HepG2 (cell line): ENCODE results near the gene ETF1. TPM values are rescaled to one million over a fixed set of nuclear protein-coding genes. Genes with fewer than 3 reads are reported as not detected.

ENCODE experiments used
- AGO2 ChIP-seq: fragments of 200-400 bp; formaldehyde crosslinking; optimal IDR thresholded peaks from 2 replicates; pipeline ENCODE3; 2017; ENCODE audit warnings: mild to moderate bottlenecking, low read depth, low read length, moderate library complexity
- ATF7-NPFF ChIP-seq: sonication (generic); formaldehyde crosslinking; IDR thresholded peaks from 2 replicates; pipeline ENCODE4 v1.8.1; 2023; ENCODE audit warnings: mild to moderate bottlenecking, low read depth, missing genetic modification reagents, moderate library complexity
- DPF2 ChIP-seq: sonication (generic); formaldehyde crosslinking; IDR thresholded peaks from 2 replicates; pipeline ENCODE4 v1.4.0; 2020; ENCODE audit warnings: mild to moderate bottlenecking, low read depth, missing genetic modification reagents, borderline replicate concordance
- ELF4 ChIP-seq: sonication (generic); formaldehyde crosslinking; IDR thresholded peaks from 2 replicates; pipeline ENCODE4 v1.5.0; 2020; ENCODE audit warnings: missing genetic modification reagents, mild to moderate bottlenecking, moderate library complexity, borderline replicate concordance
- HHEX ChIP-seq: IDR thresholded peaks from 2 replicates; pipeline ENCODE4 v1.6.1; 2016; ENCODE audit warnings: control low read depth
- KLF12 ChIP-seq: sonication (generic); formaldehyde crosslinking; IDR thresholded peaks from 2 replicates; pipeline ENCODE4 v1.4.0; 2020; ENCODE audit warnings: missing genetic modification reagents, borderline replicate concordance
- RAD51 ChIP-seq: fragments of 450-650 bp; IDR thresholded peaks from 2 replicates; pipeline ENCODE4 v1.6.1; 2016; ENCODE audit warnings: borderline replicate concordance
- ZFP41 ChIP-seq: sonication (generic); formaldehyde crosslinking; IDR thresholded peaks from 2 replicates; pipeline ENCODE4 v1.4.0; 2020; ENCODE audit warnings: mild to moderate bottlenecking, missing genetic modification reagents, borderline replicate concordance
- ZNF230 ChIP-seq: sonication (generic); formaldehyde crosslinking; IDR thresholded peaks from 2 replicates; pipeline ENCODE4 v1.4.0; 2020; ENCODE audit warnings: mild to moderate bottlenecking, missing genetic modification reagents
- ZNF660 ChIP-seq: sonication (generic); formaldehyde crosslinking; IDR thresholded peaks from 2 replicates; pipeline ENCODE4 v1.5.1; 2020; ENCODE audit warnings: mild to moderate bottlenecking, low read depth, missing genetic modification reagents, borderline replicate concordance
- ZNF775 ChIP-seq: sonication (generic); formaldehyde crosslinking; IDR thresholded peaks from 2 replicates; pipeline ENCODE4 v1.4.0; 2020; ENCODE audit warnings: missing genetic modification reagents, mild to moderate bottlenecking, moderate library complexity, borderline replicate concordance
- polyA plus RNA-seq, 8 experiments: library from polyadenylated mRNA; depleted of rRNA in 3 of 8; stranded (reverse) in 7 of 8; unstranded in 1 of 8; fragments of >200 nt; fragmentation: Illumina TruSeq in 4 of 8; extraction: Trizol in 4 of 8; gene quantifications; 2 replicates each; pipeline versions ENCODE4 v1.2.1 to v1.2.3, GENCODE V29; 2011 to 2016; ENCODE audit warnings: low read depth in 4 of 8, missing spikeins in 1 of 8, mixed read lengths in 1 of 8; ENCODE audit not compliant: insufficient read depth in 1 of 8
- total RNA-seq, 5 experiments: library from RNA; depleted of rRNA; stranded (reverse); fragments of >200 nt; fragmentation: Illumina TruSeq; extraction: Trizol; gene quantifications; 2 replicates each; pipeline ENCODE4 v1.2.3, GENCODE V29; 2016; ENCODE audit warnings: low read depth in 1 of 5
- TF ChIP-seq, protein P1 (sequence below): sonication (generic); formaldehyde crosslinking; IDR thresholded peaks from 2 replicates; pipeline ENCODE4 v1.8.0; 2022; ENCODE audit warnings: missing genetic modification reagents, mild to moderate bottlenecking, moderate library complexity, borderline replicate concordance
- TF ChIP-seq, protein P2 (sequence below): sonication (generic); IDR thresholded peaks from 2 replicates; pipeline ENCODE4 v1.6.1; 2016; ENCODE audit warnings: low read depth, borderline replicate concordance
- TF ChIP-seq, protein P3 (sequence below): sonication (generic); formaldehyde crosslinking; IDR thresholded peaks from 2 replicates; pipeline ENCODE4 v1.5.1; 2020; ENCODE audit warnings: missing genetic modification reagents, mild to moderate bottlenecking, borderline replicate concordance
- TF ChIP-seq, protein P4 (sequence below): sonication (generic); formaldehyde crosslinking; IDR thresholded peaks from 2 replicates; pipeline ENCODE4 v1.9.0; 2021; ENCODE audit warnings: missing genetic modification reagents, borderline replicate concordance
- TF ChIP-seq, protein P5 (sequence below): sonication (generic); formaldehyde crosslinking; IDR thresholded peaks from 2 replicates; pipeline ENCODE4 v1.4.0; 2020; ENCODE audit warnings: missing genetic modification reagents, borderline replicate concordance

ETF1 gene
- total and polyA plus RNA-seq, 2 of the 13 experiments (the other 11 are each of a cell fraction or from before 2014, with no cell fraction given) = 52.1 to 184 TPM

DNA sequence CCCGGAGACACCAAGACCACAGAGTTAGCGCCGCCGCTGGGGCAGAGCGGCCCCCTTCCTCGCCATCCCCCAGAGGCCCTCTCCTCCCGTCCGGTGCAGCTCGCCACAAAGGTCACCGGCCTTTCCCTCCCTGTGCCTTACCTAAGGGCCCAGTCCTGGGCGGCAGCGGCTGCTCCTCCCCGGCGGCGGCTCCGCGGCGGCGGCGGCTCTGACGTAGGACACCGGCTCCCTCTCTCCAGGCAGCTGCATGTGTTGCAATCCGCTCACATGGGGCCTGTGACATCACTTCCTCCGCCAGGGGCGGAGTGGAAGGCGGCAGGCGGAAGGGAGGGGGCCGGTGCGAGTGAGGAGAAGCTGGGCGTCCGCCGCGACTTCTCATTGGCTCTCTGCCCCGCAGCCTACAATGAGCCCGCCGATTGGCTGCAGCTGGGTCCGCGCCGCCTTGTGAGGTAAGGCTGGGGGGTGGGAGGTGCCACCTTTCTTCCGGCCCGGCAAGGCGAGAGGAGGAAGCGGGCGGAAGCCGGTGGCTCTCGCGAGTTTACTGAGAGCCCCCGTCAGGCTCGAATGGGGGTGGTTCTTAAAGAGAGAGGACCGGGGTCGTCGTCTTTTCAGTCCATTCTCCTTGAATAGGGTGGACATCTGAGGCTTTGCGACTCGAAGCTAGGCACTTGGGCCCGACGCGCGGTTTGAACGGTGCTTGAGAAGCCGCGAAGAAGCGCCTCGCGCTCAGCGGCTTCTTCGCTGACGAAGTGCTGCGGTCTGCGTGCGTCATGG lies at the start of gene ETF1 (continued):
- TF ChIP-seq, protein P1, sequence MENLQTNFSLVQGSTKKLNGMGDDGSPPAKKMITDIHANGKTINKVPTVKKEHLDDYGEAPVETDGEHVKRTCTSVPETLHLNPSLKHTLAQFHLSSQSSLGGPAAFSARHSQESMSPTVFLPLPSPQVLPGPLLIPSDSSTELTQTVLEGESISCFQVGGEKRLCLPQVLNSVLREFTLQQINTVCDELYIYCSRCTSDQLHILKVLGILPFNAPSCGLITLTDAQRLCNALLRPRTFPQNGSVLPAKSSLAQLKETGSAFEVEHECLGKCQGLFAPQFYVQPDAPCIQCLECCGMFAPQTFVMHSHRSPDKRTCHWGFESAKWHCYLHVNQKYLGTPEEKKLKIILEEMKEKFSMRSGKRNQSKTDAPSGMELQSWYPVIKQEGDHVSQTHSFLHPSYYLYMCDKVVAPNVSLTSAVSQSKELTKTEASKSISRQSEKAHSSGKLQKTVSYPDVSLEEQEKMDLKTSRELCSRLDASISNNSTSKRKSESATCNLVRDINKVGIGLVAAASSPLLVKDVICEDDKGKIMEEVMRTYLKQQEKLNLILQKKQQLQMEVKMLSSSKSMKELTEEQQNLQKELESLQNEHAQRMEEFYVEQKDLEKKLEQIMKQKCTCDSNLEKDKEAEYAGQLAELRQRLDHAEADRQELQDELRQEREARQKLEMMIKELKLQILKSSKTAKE (CRISPR knock-in tag) = peak; percentile 70; the same call in 1 of the 2 replicates
- TF ChIP-seq, protein P2, sequence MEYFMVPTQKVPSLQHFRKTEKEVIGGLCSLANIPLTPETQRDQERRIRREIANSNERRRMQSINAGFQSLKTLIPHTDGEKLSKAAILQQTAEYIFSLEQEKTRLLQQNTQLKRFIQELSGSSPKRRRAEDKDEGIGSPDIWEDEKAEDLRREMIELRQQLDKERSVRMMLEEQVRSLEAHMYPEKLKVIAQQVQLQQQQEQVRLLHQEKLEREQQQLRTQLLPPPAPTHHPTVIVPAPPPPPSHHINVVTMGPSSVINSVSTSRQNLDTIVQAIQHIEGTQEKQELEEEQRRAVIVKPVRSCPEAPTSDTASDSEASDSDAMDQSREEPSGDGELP = peak; percentile 93
- TF ChIP-seq ZNF230 (CRISPR knock-in tag) (no peak; the same call in 1 of the 2 replicates), HHEX (CRISPR knock-in tag) (no peak), AGO2 (peak; percentile 68), ZFP41 (CRISPR knock-in tag) (no peak), DPF2 (no peak), ATF7-NPFF (CRISPR knock-in tag) (peak; percentile 87), RAD51 (no peak; the same call in 1 of the 2 replicates), ZNF775 (no peak; the same call in 1 of the 2 replicates), ZNF660 (CRISPR knock-in tag) (no peak), ELF4 (CRISPR knock-in tag) (peak; percentile 92; the same call in 1 of the 2 replicates), KLF12 (0 out of 2 replicates have a peak, but pooled peaks have one; percentile 60)
- TF ChIP-seq, protein P3, sequence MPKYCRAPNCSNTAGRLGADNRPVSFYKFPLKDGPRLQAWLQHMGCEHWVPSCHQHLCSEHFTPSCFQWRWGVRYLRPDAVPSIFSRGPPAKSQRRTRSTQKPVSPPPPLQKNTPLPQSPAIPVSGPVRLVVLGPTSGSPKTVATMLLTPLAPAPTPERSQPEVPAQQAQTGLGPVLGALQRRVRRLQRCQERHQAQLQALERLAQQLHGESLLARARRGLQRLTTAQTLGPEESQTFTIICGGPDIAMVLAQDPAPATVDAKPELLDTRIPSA = no peak
- TF ChIP-seq, protein P4, sequence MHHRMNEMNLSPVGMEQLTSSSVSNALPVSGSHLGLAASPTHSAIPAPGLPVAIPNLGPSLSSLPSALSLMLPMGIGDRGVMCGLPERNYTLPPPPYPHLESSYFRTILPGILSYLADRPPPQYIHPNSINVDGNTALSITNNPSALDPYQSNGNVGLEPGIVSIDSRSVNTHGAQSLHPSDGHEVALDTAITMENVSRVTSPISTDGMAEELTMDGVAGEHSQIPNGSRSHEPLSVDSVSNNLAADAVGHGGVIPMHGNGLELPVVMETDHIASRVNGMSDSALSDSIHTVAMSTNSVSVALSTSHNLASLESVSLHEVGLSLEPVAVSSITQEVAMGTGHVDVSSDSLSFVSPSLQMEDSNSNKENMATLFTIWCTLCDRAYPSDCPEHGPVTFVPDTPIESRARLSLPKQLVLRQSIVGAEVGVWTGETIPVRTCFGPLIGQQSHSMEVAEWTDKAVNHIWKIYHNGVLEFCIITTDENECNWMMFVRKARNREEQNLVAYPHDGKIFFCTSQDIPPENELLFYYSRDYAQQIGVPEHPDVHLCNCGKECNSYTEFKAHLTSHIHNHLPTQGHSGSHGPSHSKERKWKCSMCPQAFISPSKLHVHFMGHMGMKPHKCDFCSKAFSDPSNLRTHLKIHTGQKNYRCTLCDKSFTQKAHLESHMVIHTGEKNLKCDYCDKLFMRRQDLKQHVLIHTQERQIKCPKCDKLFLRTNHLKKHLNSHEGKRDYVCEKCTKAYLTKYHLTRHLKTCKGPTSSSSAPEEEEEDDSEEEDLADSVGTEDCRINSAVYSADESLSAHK (CRISPR knock-in tag) = no peak
- TF ChIP-seq, protein P5, sequence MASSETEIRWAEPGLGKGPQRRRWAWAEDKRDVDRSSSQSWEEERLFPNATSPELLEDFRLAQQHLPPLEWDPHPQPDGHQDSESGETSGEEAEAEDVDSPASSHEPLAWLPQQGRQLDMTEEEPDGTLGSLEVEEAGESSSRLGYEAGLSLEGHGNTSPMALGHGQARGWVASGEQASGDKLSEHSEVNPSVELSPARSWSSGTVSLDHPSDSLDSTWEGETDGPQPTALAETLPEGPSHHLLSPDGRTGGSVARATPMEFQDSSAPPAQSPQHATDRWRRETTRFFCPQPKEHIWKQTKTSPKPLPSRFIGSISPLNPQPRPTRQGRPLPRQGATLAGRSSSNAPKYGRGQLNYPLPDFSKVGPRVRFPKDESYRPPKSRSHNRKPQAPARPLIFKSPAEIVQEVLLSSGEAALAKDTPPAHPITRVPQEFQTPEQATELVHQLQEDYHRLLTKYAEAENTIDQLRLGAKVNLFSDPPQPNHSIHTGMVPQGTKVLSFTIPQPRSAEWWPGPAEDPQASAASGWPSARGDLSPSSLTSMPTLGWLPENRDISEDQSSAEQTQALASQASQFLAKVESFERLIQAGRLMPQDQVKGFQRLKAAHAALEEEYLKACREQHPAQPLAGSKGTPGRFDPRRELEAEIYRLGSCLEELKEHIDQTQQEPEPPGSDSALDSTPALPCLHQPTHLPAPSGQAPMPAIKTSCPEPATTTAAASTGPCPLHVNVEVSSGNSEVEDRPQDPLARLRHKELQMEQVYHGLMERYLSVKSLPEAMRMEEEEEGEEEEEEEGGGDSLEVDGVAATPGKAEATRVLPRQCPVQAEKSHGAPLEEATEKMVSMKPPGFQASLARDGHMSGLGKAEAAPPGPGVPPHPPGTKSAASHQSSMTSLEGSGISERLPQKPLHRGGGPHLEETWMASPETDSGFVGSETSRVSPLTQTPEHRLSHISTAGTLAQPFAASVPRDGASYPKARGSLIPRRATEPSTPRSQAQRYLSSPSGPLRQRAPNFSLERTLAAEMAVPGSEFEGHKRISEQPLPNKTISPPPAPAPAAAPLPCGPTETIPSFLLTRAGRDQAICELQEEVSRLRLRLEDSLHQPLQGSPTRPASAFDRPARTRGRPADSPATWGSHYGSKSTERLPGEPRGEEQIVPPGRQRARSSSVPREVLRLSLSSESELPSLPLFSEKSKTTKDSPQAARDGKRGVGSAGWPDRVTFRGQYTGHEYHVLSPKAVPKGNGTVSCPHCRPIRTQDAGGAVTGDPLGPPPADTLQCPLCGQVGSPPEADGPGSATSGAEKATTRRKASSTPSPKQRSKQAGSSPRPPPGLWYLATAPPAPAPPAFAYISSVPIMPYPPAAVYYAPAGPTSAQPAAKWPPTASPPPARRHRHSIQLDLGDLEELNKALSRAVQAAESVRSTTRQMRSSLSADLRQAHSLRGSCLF (CRISPR knock-in tag) = no peak
